Measurements from ENCODE around the gene TLCD1. TPM values are rescaled to one million over a fixed set of nuclear protein-coding genes. Genes with fewer than 3 reads are reported as not detected.

Gene TLCD1
- polyA plus RNA-seq, 1 donor from 2014 or later, result not detected

DNA sequence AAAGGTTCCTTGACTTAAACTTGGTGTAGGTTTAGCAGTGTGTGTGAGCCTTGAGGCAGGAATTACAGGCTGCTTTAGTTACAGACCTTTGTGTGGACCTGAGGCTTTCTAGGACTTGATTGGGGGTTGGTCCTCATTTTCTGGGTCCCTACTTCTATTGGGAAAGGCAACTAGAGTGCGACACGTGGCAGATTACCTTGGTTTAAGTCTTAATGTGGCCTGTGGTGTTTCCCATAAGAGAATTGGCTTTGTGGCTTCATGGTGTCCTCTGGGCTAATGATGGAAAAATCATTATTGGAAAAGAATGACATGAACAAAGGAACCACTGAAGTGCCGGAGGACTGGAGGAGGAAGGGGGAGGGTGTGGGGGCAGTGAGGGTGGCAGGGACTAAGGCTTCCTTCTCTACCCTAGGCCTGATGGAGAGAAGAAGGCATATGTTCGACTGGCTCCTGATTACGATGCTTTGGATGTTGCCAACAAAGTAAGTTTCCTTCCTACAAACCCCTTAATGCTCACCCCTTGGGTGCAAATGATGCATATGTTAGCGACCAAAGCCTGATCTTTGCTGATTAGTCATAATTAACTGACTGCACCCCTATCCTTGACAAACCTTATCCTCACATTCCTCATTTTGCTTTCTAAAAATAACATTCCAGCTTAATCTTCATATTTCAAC is 2.7 kb downstream of the TLCD1 start:
- Histone ChIP-seq H2AFZ (ENCODE audit: low read depth, low read length) (no peak overlapping the region), H3K79me2 (replicated peaks; ENCODE audit: insufficient read depth, low read length) (peaks cover 17% of the 10 kb centered on the region), H3K9ac (ENCODE audit: low read length) (no peak overlapping the region), H3K27me3 (ENCODE audit: insufficient read depth, low read depth, low read length) (peaks cover 8% of the 10 kb centered on the region), H3K4me2 (ENCODE audit: low read length) (no peak overlapping the region), H4K20me1 (ENCODE audit: insufficient read depth) (no peaks in the 10 kb centered on the region), H3K27ac (ENCODE audit: low read length) (no peak overlapping the region), H3K9me3 (ENCODE audit: low read length) (no peaks in the 10 kb centered on the region), H3K36me3 (ENCODE audit: insufficient read depth, low read length) (no peaks in the 10 kb centered on the region), H3K4me3 (ENCODE audit: low read length) (no peak overlapping the region), H3K9me2 (ENCODE audit: insufficient read depth, low read length) (no peaks in the 10 kb centered on the region), H3F3A (ENCODE audit: insufficient read depth, low read length, poor library complexity, severe bottlenecking) (no peaks in the 10 kb centered on the region)
- TF ChIP-seq, protein P1, sequence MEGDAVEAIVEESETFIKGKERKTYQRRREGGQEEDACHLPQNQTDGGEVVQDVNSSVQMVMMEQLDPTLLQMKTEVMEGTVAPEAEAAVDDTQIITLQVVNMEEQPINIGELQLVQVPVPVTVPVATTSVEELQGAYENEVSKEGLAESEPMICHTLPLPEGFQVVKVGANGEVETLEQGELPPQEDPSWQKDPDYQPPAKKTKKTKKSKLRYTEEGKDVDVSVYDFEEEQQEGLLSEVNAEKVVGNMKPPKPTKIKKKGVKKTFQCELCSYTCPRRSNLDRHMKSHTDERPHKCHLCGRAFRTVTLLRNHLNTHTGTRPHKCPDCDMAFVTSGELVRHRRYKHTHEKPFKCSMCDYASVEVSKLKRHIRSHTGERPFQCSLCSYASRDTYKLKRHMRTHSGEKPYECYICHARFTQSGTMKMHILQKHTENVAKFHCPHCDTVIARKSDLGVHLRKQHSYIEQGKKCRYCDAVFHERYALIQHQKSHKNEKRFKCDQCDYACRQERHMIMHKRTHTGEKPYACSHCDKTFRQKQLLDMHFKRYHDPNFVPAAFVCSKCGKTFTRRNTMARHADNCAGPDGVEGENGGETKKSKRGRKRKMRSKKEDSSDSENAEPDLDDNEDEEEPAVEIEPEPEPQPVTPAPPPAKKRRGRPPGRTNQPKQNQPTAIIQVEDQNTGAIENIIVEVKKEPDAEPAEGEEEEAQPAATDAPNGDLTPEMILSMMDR (IDR thresholded peaks at IDR 0.05; ENCODE audit: poor library complexity, severe bottlenecking), result no peak
- no peak for TF ChIP-seq EP300 (conservative IDR thresholded peaks at IDR 0.05; ENCODE audit: poor library complexity, severe bottlenecking)
- no peak for TF ChIP-seq RAD21 (conservative IDR thresholded peaks at IDR 0.05)
- no peak for TF ChIP-seq TAF1 (IDR thresholded peaks at IDR 0.05; ENCODE audit: low read depth)
- TF ChIP-seq EZH2 (IDR thresholded peaks at IDR 0.05; ENCODE audit: borderline replicate concordance, insufficient read depth, low read length, poor library complexity, severe bottlenecking), result no peak
- TF ChIP-seq POLR2AphosphoS5 (IDR thresholded peaks at IDR 0.05), result no peak
- TF ChIP-seq SMC3 (conservative IDR thresholded peaks at IDR 0.05; ENCODE audit: poor library complexity), result no peak
- TF ChIP-seq MXI1 (conservative IDR thresholded peaks at IDR 0.05; ENCODE audit: poor library complexity, severe bottlenecking), result no peak
- TF ChIP-seq, protein P2, sequence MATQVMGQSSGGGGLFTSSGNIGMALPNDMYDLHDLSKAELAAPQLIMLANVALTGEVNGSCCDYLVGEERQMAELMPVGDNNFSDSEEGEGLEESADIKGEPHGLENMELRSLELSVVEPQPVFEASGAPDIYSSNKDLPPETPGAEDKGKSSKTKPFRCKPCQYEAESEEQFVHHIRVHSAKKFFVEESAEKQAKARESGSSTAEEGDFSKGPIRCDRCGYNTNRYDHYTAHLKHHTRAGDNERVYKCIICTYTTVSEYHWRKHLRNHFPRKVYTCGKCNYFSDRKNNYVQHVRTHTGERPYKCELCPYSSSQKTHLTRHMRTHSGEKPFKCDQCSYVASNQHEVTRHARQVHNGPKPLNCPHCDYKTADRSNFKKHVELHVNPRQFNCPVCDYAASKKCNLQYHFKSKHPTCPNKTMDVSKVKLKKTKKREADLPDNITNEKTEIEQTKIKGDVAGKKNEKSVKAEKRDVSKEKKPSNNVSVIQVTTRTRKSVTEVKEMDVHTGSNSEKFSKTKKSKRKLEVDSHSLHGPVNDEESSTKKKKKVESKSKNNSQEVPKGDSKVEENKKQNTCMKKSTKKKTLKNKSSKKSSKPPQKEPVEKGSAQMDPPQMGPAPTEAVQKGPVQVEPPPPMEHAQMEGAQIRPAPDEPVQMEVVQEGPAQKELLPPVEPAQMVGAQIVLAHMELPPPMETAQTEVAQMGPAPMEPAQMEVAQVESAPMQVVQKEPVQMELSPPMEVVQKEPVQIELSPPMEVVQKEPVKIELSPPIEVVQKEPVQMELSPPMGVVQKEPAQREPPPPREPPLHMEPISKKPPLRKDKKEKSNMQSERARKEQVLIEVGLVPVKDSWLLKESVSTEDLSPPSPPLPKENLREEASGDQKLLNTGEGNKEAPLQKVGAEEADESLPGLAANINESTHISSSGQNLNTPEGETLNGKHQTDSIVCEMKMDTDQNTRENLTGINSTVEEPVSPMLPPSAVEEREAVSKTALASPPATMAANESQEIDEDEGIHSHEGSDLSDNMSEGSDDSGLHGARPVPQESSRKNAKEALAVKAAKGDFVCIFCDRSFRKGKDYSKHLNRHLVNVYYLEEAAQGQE (IDR thresholded peaks at IDR 0.05; ENCODE audit: borderline replicate concordance), result no peak

DNA sequence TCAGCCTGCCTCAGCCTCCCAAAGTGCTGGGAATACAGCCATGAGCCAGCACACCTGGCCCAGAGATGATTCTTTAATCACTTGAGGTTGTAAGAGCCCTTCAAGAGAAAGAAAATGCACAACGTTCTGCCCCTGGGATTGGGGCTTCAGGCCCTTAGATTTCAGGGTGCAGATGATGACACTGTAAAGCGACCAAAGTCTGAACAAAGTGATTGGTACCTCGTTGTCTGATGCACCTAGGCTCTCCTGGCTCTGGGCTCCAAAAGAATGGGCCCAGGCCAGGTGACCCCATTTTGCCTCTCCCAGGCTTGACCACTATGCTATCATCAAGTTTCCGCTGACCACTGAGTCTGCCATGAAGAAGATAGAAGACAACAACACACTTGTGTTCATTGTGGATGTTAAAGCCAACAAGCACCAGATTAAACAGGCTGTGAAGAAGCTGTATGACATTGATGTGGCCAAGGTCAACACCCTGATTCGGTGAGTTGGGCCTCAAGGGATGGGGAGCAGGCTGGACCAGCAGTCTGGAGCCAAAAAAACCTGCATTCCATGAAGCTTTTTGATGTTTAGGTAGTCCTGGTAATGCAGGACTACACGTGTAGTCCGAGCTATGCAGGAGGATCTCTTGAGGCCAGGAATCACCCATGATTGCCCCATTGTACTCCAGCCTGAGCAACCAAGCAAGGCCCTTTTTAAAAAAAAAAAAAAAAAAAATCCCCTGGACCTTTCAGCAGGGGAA is 3.4 kb downstream of the TLCD1 start:
- peaks cover 15% of the 10 kb centered on the region for H3K27me3 ChIP-seq (ENCODE audit: insufficient read depth, low read depth, low read length)
- H3K9me2 ChIP-seq (ENCODE audit: insufficient read depth, low read length), result no peaks in the 10 kb centered on the region
- no peaks in the 10 kb centered on the region for H3F3A ChIP-seq (ENCODE audit: insufficient read depth, low read length, poor library complexity, severe bottlenecking)
- H3K9ac ChIP-seq (ENCODE audit: low read length), result no peak overlapping the region
- H3K79me2 ChIP-seq (replicated peaks; ENCODE audit: insufficient read depth, low read length), result peaks cover 17% of the 10 kb centered on the region
- no peak overlapping the region for H2AFZ ChIP-seq (ENCODE audit: low read depth, low read length)
- no peak overlapping the region for H3K27ac ChIP-seq (ENCODE audit: low read length)
- H3K4me3 ChIP-seq (ENCODE audit: low read length), result no peak overlapping the region
- no peaks in the 10 kb centered on the region for H3K36me3 ChIP-seq (ENCODE audit: insufficient read depth, low read length)
- no peak overlapping the region for H3K4me2 ChIP-seq (ENCODE audit: low read length)
- H4K20me1 ChIP-seq (ENCODE audit: insufficient read depth), result no peaks in the 10 kb centered on the region
- H3K9me3 ChIP-seq (ENCODE audit: low read length), result no peaks in the 10 kb centered on the region
- TF ChIP-seq, protein P1 (IDR thresholded peaks at IDR 0.05; ENCODE audit: poor library complexity, severe bottlenecking), result no peak
- TF ChIP-seq, protein P2 (IDR thresholded peaks at IDR 0.05; ENCODE audit: borderline replicate concordance), result no peak
- TF ChIP-seq RAD21 (conservative IDR thresholded peaks at IDR 0.05) (no peak), EP300 (conservative IDR thresholded peaks at IDR 0.05; ENCODE audit: poor library complexity, severe bottlenecking) (no peak), TAF1 (IDR thresholded peaks at IDR 0.05; ENCODE audit: low read depth) (no peak), MXI1 (conservative IDR thresholded peaks at IDR 0.05; ENCODE audit: poor library complexity, severe bottlenecking) (no peak), EZH2 (IDR thresholded peaks at IDR 0.05; ENCODE audit: borderline replicate concordance, insufficient read depth, low read length, poor library complexity, severe bottlenecking) (no peak), SMC3 (conservative IDR thresholded peaks at IDR 0.05; ENCODE audit: poor library complexity) (no peak), POLR2AphosphoS5 (IDR thresholded peaks at IDR 0.05) (no peak)

Measured in neural cell (in vitro differentiated cells).